Pancreas (tissue), 10 donors: ENCODE measurements around the gene PPM1H. TPM values are rescaled to one million over a fixed set of nuclear protein-coding genes. Genes with fewer than 3 reads are reported as not detected.

Experiments used
- ATAC-seq, 4 donors: fragments of 200-7000 bp; cut with Tn5 transposase; one replicate each; pipeline versions ENCODE4 v1.8.0 to v1.9.1; 2020; ENCODE audit warnings: mild to moderate bottlenecking in 4 of 4, moderate library complexity in 4 of 4
- DNase-seq, 6 donors: peaks; one replicate each; pipeline ENCODE4 v3.0.0-alpha.2; 2020
- FAIRE-seq: peaks from 2 replicates; lab custom pipeline; 2012; peaks lifted over from hg19 to GRCh38; lab: Jason Lieb, UNC
- H3K27ac ChIP-seq, 4 donors: fragments of 200-600 bp; sonication (generic); 1 replicate in 3 of 4; 2 replicates in 1 of 4; pipeline versions ENCODE4 v1.5.0 to v1.8.0; 2020
- H3K27me3 ChIP-seq, 4 donors: fragments of 200-600 bp; one replicate each; pipeline ENCODE4 v1.8.0; 2021
- H3K36me3 ChIP-seq, 3 donors: fragments of 200-600 bp; sonication (generic) in 1 of 3; one replicate each; pipeline versions ENCODE4 v1.5.0 to v1.8.0; 2020 to 2021
- H3K4me1 ChIP-seq, 3 donors: fragments of 200-600 bp; one replicate each; pipeline ENCODE4 v1.8.0; 2021
- H3K4me3 ChIP-seq, 4 donors: fragments of 200-600 bp; sonication (generic) in 2 of 4; one replicate each; pipeline versions ENCODE4 v1.5.0 to v1.8.0; 2020 to 2021
- H3K9me3 ChIP-seq, 4 donors: fragments of 200-600 bp; one replicate each; pipeline ENCODE4 v1.8.0; 2021
- CTCF ChIP-seq, 4 donors: fragments of 200-600 bp; sonication (generic) in 3 of 4; IDR thresholded peaks; one replicate each; pipeline versions ENCODE4 v1.5.0 to v1.8.0; 2021; ENCODE audit warnings: antibody characterized with exemption in 4 of 4
- WGBS, 2 donors: extraction: QIAGEN DNeasy Blood & Tissue Kit; methylation state at CpG; one replicate each; pipeline ENCODE4 v1.1.7; 2013; 5-methylcytosine and 5-hydroxymethylcytosine counted together
- intact Hi-C, 3 donors: fragments of 100-400 bp; cut with DNase I; formaldehyde crosslinking; loops; one replicate each; pipeline versions ENCODE4 v1.11.1 to v1.14.2; 2022
- polyA plus RNA-seq, 2 donors: library from polyadenylated mRNA; stranded (reverse); fragments of 200-250 nt; gene quantifications; one replicate each; pipeline ENCODE4 v1.2.3, GENCODE V29; 2013
- total RNA-seq, 6 donors: library from RNA; stranded (reverse); fragmentation: NEBNext Ultra II Directional in 4 of 6; extraction: Animal tissue kit (Norgen Biotek cat#: 25700) in 4 of 6; gene quantifications; one replicate each; pipeline versions ENCODE4 v1.2.1 to v1.2.4, GENCODE V29; 2021 to 2023
- donor health status: healthy with polysubstance abuse.
- donor health status: DM: no; HTN: no; CAD: no; lungs with moderate emphysema.
- donor health status: DM: no; HTN: no; CAD: no.
- donor health status: control.
- donor health status: control.
- donor health status: Bipolar disorder and iron deficiency.
- donor health status: DM: yes; HTN: yes; CAD: no.
- donor health status: DM: no; HTN: no; CAD: no.
- donor health status: DM: no; HTN: no; CAD: no.
- donor health status: DM: yes; HTN: yes; CAD: no.

Gene PPM1H
- total and polyA plus RNA-seq, 8 donors: 1.7 to 12.9 (median 5.8) TPM

GRCh38 chr12:62915204-62915529 is 19.8 kb downstream of the PPM1H start:
- no peak for DNase-seq
- Histone ChIP-seq H3K36me3 (no peaks in the 10 kb centered on the region), H3K4me1 (peaks cover 0 to 13% (median 0%) of the 10 kb centered on the region in 3 donors), H3K27ac (no peak overlapping the region), H3K9me3 (no peaks in the 10 kb centered on the region), H3K4me3 (no peak overlapping the region), H3K27me3 (no peaks in the 10 kb centered on the region)
- WGBS, 2 donors: 48 to 53% methylated on average over 6 of the region's 6 CpGs
- ATAC-seq: peak in 1 of 4 donors; percentile 47
- intact Hi-C loops: no loop called here
- FAIRE-seq: no peak
- no peak for TF ChIP-seq CTCF (IDR thresholded peaks at IDR 0.05)

GRCh38 chr12:62914443-62915203 is 20.3 kb downstream of the PPM1H start:
- DNase-seq (no peak), FAIRE-seq (no peak), ATAC-seq (no peak)
- 76 to 86% methylated on average over 7 of the region's 7 CpGs for WGBS, 2 donors
- H3K27me3 ChIP-seq: no peaks in the 10 kb centered on the region
- peaks cover 0 to 9% (median 0%) of the 10 kb centered on the region in 3 donors for H3K4me1 ChIP-seq
- H3K9me3 ChIP-seq: no peaks in the 10 kb centered on the region
- no peak overlapping the region for H3K27ac ChIP-seq
- intact Hi-C loops: no loop called here
- TF ChIP-seq CTCF (IDR thresholded peaks at IDR 0.05): no peak
- H3K4me3 ChIP-seq: no peak overlapping the region
- H3K36me3 ChIP-seq: no peaks in the 10 kb centered on the region

- no peak for DNase-seq
- TF ChIP-seq CTCF (IDR thresholded peaks at IDR 0.05): no peak
- Histone ChIP-seq H3K4me3 (no peak overlapping the region), H3K4me1 (no peaks in the 10 kb centered on the region), H3K36me3 (no peaks in the 10 kb centered on the region), H3K9me3 (no peaks in the 10 kb centered on the region), H3K27ac (no peak overlapping the region), H3K27me3 (no peaks in the 10 kb centered on the region)
- intact Hi-C loops: no loop called here
- WGBS, 2 donors: 94 to 98% methylated on average over 6 of the region's 6 CpGs
- FAIRE-seq: no peak
- ATAC-seq: no peak
Measured at GRCh38 chr12:62913380-62913779, 21.6 kb downstream of the PPM1H start.

- H3K4me1 ChIP-seq: no peaks in the 10 kb centered on the region
- TF ChIP-seq CTCF (IDR thresholded peaks at IDR 0.05): no peak
- 63 to 71% methylated on average over 4 of the region's 4 CpGs for WGBS, 2 donors
- no peaks in the 10 kb centered on the region for H3K36me3 ChIP-seq
- no peak overlapping the region for H3K4me3 ChIP-seq
- intact Hi-C loops: no loop called here
- FAIRE-seq (no peak), ATAC-seq (peak in 1 of 4 donors; percentile 50), DNase-seq (no peak)
- H3K27me3 ChIP-seq: no peaks in the 10 kb centered on the region
- no peak overlapping the region for H3K27ac ChIP-seq
- H3K9me3 ChIP-seq: no peaks in the 10 kb centered on the region
Measured at GRCh38 chr12:62912644-62913043, 22.3 kb downstream of the PPM1H start.

- no peak for TF ChIP-seq CTCF (IDR thresholded peaks at IDR 0.05)
- no peak overlapping the region for H3K27ac ChIP-seq
- ATAC-seq: no peak
- DNase-seq: no peak
- H3K27me3 ChIP-seq: no peaks in the 10 kb centered on the region
- no peak for FAIRE-seq
- H3K4me1 ChIP-seq: no peaks in the 10 kb centered on the region
- 79 to 82% methylated on average over 4 of the region's 4 CpGs for WGBS, 2 donors
- no peaks in the 10 kb centered on the region for H3K9me3 ChIP-seq
- intact Hi-C loops: no loop called here
- no peak overlapping the region for H3K4me3 ChIP-seq
- H3K36me3 ChIP-seq: no peaks in the 10 kb centered on the region
Measured at GRCh38 chr12:62911286-62911685, 23.7 kb downstream of the PPM1H start.
